K562 (cell line): ENCODE data around the gene SEPTIN8. TPM values are rescaled to one million over a fixed set of nuclear protein-coding genes. Genes with fewer than 3 reads are reported as not detected.

ENCODE experiments used
- CCAR2 ChIP-seq: fragments of 200-400 bp; formaldehyde crosslinking; IDR thresholded peaks from 2 replicates; pipeline ENCODE4 v1.6.1; 2017; ENCODE audit warnings: mild to moderate bottlenecking, low read depth, low read length
- EGR1 ChIP-seq: fragments of 450-650 bp; conservative IDR thresholded peaks from 2 replicates; pipeline ENCODE4 v1.6.1; 2017; ENCODE audit warnings: mild to moderate bottlenecking
- GATAD2A ChIP-seq: fragments of 450-650 bp; IDR thresholded peaks from 2 replicates; pipeline ENCODE4 v1.6.1; 2017
- HDGF ChIP-seq: fragments of 450-650 bp; IDR thresholded peaks from 2 replicates; pipeline ENCODE4 v1.6.1; 2016
- MAFG ChIP-seq: fragments of 450-650 bp; conservative IDR thresholded peaks from 2 replicates; pipeline ENCODE4 v1.6.1; 2016; ENCODE audit warnings: missing genetic modification characterization, missing compliant biosample characterization
- MAFK ChIP-seq: IDR thresholded peaks from 2 replicates; pipeline ENCODE4 v1.6.1; 2011; ENCODE audit warnings: low read length, improper control_type of control experiment
- RBM15 ChIP-seq: fragments of 200-400 bp; formaldehyde crosslinking; IDR thresholded peaks from 2 replicates; pipeline ENCODE4 v1.6.1; 2018; ENCODE audit warnings: mild to moderate bottlenecking, low read length, moderate library complexity; ENCODE audit not compliant: insufficient read depth
- SNRNP70 ChIP-seq: fragments of 200-400 bp; formaldehyde crosslinking; optimal IDR thresholded peaks from 2 replicates; pipeline ENCODE3; 2017; ENCODE audit warnings: low read depth, low read length
- ZNF263 ChIP-seq: sonication (generic); formaldehyde crosslinking; IDR thresholded peaks from 2 replicates; pipeline ENCODE4 v1.8.0; 2022; ENCODE audit warnings: mild to moderate bottlenecking, missing genetic modification reagents, borderline replicate concordance
- polyA plus RNA-seq, 8 experiments: library from polyadenylated mRNA; depleted of rRNA in 4 of 8; stranded (reverse) in 5 of 8; unstranded in 3 of 8; fragments of >200 nt; fragmentation: Nextera tagmentation in 2 of 8; fragmentation: Illumina TruSeq in 1 of 8; extraction: Ambion mirVana in 2 of 8; extraction: Trizol in 1 of 8; gene quantifications; 2 replicates each; pipeline versions ENCODE4 v1.2.1 to v1.2.3, GENCODE V29; 2011 to 2014; ENCODE audit warnings: inconsistent platforms in 1 of 8, missing spikeins in 1 of 8
- total RNA-seq, 7 experiments: library from RNA; depleted of rRNA in 6 of 7; stranded (reverse); fragments of >200 nt in 6 of 7; fragmentation: Illumina TruSeq in 2 of 7; extraction: Trizol in 2 of 7; gene quantifications; 2 replicates each; pipeline versions ENCODE4 v1.2.1 to v1.2.3, GENCODE V29; 2011 to 2021; ENCODE audit warnings: low replicate concordance in 1 of 7
- TF ChIP-seq, protein P1 (sequence below): fragments of 200-800 bp; sonication (Bioruptor generic); IDR thresholded peaks from 2 replicates; pipeline ENCODE4 v1.6.1; 2016; ENCODE audit warnings: missing genetic modification characterization, missing compliant biosample characterization

Gene SEPTIN8
- total and polyA plus RNA-seq, 9 of the 15 experiments (the other 6 are each of a cell fraction or from before 2014, with no cell fraction given), result 19.3 to 142 (median 101) TPM

- TF ChIP-seq CCAR2 (no peak), HDGF (no peak), ZNF263 (CRISPR knock-in tag) (no peak), SNRNP70 (no peak), MAFK (no peak), MAFG (tag) (no peak), GATAD2A (no peak), RBM15 (no peak), EGR1 (no peak)
- TF ChIP-seq, protein P1, sequence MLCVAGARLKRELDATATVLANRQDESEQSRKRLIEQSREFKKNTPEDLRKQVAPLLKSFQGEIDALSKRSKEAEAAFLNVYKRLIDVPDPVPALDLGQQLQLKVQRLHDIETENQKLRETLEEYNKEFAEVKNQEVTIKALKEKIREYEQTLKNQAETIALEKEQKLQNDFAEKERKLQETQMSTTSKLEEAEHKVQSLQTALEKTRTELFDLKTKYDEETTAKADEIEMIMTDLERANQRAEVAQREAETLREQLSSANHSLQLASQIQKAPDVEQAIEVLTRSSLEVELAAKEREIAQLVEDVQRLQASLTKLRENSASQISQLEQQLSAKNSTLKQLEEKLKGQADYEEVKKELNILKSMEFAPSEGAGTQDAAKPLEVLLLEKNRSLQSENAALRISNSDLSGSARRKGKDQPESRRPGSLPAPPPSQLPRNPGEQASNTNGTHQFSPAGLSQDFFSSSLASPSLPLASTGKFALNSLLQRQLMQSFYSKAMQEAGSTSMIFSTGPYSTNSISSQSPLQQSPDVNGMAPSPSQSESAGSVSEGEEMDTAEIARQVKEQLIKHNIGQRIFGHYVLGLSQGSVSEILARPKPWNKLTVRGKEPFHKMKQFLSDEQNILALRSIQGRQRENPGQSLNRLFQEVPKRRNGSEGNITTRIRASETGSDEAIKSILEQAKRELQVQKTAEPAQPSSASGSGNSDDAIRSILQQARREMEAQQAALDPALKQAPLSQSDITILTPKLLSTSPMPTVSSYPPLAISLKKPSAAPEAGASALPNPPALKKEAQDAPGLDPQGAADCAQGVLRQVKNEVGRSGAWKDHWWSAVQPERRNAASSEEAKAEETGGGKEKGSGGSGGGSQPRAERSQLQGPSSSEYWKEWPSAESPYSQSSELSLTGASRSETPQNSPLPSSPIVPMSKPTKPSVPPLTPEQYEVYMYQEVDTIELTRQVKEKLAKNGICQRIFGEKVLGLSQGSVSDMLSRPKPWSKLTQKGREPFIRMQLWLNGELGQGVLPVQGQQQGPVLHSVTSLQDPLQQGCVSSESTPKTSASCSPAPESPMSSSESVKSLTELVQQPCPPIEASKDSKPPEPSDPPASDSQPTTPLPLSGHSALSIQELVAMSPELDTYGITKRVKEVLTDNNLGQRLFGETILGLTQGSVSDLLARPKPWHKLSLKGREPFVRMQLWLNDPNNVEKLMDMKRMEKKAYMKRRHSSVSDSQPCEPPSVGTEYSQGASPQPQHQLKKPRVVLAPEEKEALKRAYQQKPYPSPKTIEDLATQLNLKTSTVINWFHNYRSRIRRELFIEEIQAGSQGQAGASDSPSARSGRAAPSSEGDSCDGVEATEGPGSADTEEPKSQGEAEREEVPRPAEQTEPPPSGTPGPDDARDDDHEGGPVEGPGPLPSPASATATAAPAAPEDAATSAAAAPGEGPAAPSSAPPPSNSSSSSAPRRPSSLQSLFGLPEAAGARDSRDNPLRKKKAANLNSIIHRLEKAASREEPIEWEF, result no peak
Measured at GRCh38 chr5:132750471-132751230, 26.4 kb downstream of the SEPTIN8 start (continued).
